GM12878 (cell line): ENCODE results near the gene CDH8.

Experiments used
- ATF3 ChIP-seq: IDR thresholded peaks from 2 replicates; pipeline ENCODE4 v1.6.1; 2011; ENCODE audit warnings: low read depth, mild to moderate bottlenecking, low read length, moderate library complexity, borderline replicate concordance; ENCODE audit errors: extremely low read depth
- BRCA1 ChIP-seq: IDR thresholded peaks from 2 replicates; pipeline ENCODE4 v1.6.1; 2011; ENCODE audit warnings: low read depth, low read length, improper control_type of control experiment
- CBFB ChIP-seq: IDR thresholded peaks from 2 replicates; pipeline ENCODE4 v1.6.1; 2016; ENCODE audit warnings: antibody characterized with exemption, low read depth
- CTCF ChIP-seq, 3 experiments: IDR thresholded peaks in 2 of 3; conservative IDR thresholded peaks in 1 of 3; 2 replicates each; pipeline ENCODE4 v1.5.1; 2011; ENCODE audit warnings: low read depth in 3 of 3, low read length in 3 of 3, mild to moderate bottlenecking in 3 of 3, control low read depth in 2 of 3, moderate library complexity in 2 of 3, inconsistent platforms in 1 of 3, mixed read lengths in 1 of 3; ENCODE audit not compliant: control insufficient read depth in 2 of 3, insufficient read depth in 1 of 3; ENCODE audit errors: extremely low read depth in 1 of 3
- EP300 ChIP-seq, 2 experiments: fragments of 150-350 bp in 1 of 2; IDR thresholded peaks; 2 replicates each; pipeline ENCODE4 v1.6.1; 2011 to 2012; ENCODE audit warnings: low read depth in 2 of 2, low read length in 2 of 2, borderline replicate concordance in 1 of 2, improper control_type of control experiment in 1 of 2, inconsistent platforms in 1 of 2; ENCODE audit not compliant: control insufficient read depth in 1 of 2
- EZH2 ChIP-seq: IDR thresholded peaks from 2 replicates; pipeline ENCODE4 v1.6.1; 2012; ENCODE audit warnings: low read depth, mild to moderate bottlenecking, control low read depth, inconsistent platforms, low read length, borderline replicate concordance; ENCODE audit not compliant: control insufficient read depth
- NFYB ChIP-seq: IDR thresholded peaks from 2 replicates; pipeline ENCODE4 v1.6.1; 2011; ENCODE audit warnings: low read depth, mild to moderate bottlenecking, low read length, improper control_type of control experiment, moderate library complexity; ENCODE audit not compliant: insufficient read depth
- NRF1 ChIP-seq: conservative IDR thresholded peaks from 2 replicates; pipeline ENCODE4 v1.6.1; 2011; ENCODE audit warnings: mild to moderate bottlenecking, low read depth, low read length, improper control_type of control experiment
- PKNOX1 ChIP-seq: fragments of 450-650 bp; IDR thresholded peaks from 2 replicates; pipeline ENCODE4 v1.6.1; 2016; ENCODE audit warnings: mild to moderate bottlenecking
- POLR2A ChIP-seq: IDR thresholded peaks from 2 replicates; pipeline ENCODE4 v1.6.1; 2011; ENCODE audit warnings: low read depth, mild to moderate bottlenecking, low read length
- RAD51 ChIP-seq: fragments of 450-650 bp; IDR thresholded peaks from 2 replicates; pipeline ENCODE4 v1.6.1; 2016; ENCODE audit warnings: moderate library complexity, mild to moderate bottlenecking, inconsistent platforms
- TCF7 ChIP-seq: IDR thresholded peaks from 2 replicates; pipeline ENCODE4 v1.6.1; 2014; ENCODE audit warnings: antibody characterized with exemption, borderline replicate concordance
- YY1 ChIP-seq: IDR thresholded peaks from 2 replicates; pipeline ENCODE4 v1.6.1; 2011; ENCODE audit warnings: low read depth, mild to moderate bottlenecking, low read length
- ZNF274 ChIP-seq: IDR thresholded peaks from one replicate; pipeline ENCODE4 v1.8.0; 2011; ENCODE audit not compliant: insufficient read length, insufficient read depth

- TF ChIP-seq PKNOX1 (no peak), CTCF (IDR thresholded peaks at IDR 0.05 in 2 of 3, conservative IDR thresholded peaks at IDR 0.05 in 1 of 3; ENCODE audit: control insufficient read depth in 2 of 3, extremely low read depth in 1 of 3, insufficient read depth in 1 of 3, low read depth in 3 of 3, low read length in 3 of 3) (no peak), ATF3 (no peak), NFYB (no peak), EP300 (IDR thresholded peaks at IDR 0.05; ENCODE audit: borderline replicate concordance in 1 of 2, control insufficient read depth in 1 of 2, low read depth in 2 of 2, low read length in 2 of 2) (no peak), ZNF274 (no peak), RAD51 (no peak), POLR2A (no peak), CBFB (no peak), YY1 (no peak), EZH2 (no peak), NRF1 (no peak), BRCA1 (no peak), TCF7 (no peak)
These were observed 256.1 kb downstream of the CDH8 start for GRCh38 chr16:61780161-61780560.
